Left renal pelvis (tissue), 4 donors: ENCODE measurements around the gene CLDN18. TPM values are rescaled to one million over a fixed set of nuclear protein-coding genes. Genes with fewer than 3 reads are reported as not detected.

Source experiments
- DNase-seq, 4 donors: peaks; one replicate each; pipeline ENCODE4 v3.0.0-alpha.2; 2013; ENCODE audit warnings: low read depth in 4 of 4, low spot score in 3 of 4
- polyA plus RNA-seq, 4 donors: library from polyadenylated mRNA; unstranded; fragments of 120-200 nt; gene quantifications; one replicate each; pipeline ENCODE4 v1.2.1, GENCODE V29; 2013; ENCODE audit not compliant: insufficient read length in 4 of 4

Gene CLDN18
- polyA plus RNA-seq, 4 donors, result 0.67 to 2.2 (median 1.9) TPM

DNA sequence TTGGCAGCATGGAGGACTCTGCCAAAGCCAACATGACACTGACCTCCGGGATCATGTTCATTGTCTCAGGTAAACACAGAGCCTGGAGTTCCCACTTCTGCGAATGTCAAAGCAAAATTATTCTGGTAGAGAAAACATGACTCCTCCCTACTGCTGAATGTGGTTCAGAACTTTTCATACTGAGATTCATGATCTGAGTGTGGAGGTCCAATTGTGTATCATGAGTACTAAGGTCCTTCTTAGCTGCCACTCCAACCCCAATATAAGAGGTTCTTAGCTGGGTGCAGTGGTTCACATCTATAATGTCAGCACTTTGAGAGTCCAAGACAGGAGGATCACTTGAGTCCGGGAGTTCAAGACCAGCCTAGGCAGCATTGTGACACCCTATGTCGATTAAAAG, 13.8 kb downstream of the CLDN18 start:
- no peak for DNase-seq

DNA sequence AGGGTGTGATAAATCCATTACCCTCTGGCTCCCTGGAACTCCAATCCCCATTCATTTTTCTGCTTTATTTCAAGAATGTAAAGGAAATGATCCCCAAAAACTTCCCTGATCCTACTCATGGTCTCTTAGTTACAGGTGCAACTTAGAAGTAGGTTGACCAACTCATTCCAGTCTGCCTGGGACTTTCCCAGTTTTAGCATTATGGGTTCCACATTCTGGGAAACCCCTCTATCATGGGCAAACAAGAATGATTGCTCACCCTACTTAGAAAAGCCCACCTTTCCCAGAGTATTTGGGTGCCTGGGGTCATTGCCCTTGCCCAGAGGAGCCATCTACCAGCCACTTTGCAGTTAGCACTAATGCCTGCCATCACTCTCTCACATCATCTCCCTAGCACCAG, 15.6 kb downstream of the CLDN18 start:
- no peak for DNase-seq

DNA sequence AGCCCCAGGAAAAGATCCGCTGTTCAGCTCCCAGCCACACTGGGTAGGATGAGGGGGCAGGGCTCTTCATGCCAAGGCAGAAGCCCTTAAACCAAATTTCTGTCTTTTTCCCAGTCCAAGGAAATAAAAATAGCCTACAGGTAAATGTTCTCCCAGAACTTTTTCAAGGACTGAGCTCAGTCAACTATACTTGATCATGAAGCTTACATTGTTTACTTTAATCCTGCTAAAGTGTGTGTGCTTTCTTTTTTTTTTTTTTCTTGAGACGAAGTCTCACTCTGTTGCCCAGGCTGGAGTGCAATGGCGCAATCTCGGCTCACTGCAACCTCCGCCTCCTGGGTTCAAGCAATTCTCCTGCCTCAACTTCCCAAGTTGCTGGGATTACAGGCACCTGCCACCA, 17.9 kb downstream of the CLDN18 start:
- DNase-seq, result no peak

DNA sequence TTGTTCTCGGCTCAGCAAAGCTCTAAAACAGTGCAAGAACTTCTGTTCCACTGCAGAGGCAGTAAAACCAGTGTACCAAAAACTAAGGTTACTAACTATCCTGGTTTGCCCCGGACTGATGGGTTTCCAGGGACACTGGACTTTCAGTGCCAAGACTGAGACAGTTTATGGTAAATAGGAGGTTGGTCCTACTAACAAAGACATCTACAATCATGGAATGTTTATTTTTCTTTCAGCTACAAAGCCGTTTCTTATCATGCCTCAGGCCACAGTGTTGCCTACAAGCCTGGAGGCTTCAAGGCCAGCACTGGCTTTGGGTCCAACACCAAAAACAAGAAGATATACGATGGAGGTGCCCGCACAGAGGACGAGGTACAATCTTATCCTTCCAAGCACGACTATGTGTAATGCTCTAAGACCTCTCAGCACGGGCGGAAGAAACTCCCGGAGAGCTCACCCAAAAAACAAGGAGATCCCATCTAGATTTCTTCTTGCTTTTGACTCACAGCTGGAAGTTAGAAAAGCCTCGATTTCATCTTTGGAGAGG, 20.8 kb downstream of the CLDN18 start:
- no peak for DNase-seq

DNA sequence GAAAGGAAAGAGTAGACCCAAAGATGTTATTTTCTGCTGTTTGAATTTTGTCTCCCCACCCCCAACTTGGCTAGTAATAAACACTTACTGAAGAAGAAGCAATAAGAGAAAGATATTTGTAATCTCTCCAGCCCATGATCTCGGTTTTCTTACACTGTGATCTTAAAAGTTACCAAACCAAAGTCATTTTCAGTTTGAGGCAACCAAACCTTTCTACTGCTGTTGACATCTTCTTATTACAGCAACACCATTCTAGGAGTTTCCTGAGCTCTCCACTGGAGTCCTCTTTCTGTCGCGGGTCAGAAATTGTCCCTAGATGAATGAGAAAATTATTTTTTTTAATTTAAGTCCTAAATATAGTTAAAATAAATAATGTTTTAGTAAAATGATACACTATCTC, 21.6 kb downstream of the CLDN18 start:
- no peak for DNase-seq

DNA sequence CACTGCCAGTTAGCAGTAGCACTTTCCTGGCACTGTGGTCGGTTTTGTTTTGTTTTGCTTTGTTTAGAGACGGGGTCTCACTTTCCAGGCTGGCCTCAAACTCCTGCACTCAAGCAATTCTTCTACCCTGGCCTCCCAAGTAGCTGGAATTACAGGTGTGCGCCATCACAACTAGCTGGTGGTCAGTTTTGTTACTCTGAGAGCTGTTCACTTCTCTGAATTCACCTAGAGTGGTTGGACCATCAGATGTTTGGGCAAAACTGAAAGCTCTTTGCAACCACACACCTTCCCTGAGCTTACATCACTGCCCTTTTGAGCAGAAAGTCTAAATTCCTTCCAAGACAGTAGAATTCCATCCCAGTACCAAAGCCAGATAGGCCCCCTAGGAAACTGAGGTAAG, 22.6 kb downstream of the CLDN18 start:
- DNase-seq, result no peak

DNA sequence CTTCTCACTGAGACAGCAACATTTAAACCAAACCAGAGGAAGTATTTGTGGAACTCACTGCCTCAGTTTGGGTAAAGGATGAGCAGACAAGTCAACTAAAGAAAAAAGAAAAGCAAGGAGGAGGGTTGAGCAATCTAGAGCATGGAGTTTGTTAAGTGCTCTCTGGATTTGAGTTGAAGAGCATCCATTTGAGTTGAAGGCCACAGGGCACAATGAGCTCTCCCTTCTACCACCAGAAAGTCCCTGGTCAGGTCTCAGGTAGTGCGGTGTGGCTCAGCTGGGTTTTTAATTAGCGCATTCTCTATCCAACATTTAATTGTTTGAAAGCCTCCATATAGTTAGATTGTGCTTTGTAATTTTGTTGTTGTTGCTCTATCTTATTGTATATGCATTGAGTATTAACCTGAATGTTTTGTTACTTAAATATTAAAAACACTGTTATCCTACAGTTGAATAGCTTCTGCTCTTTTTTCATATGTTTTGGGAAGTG, 23.3 kb downstream of the CLDN18 start:
- DNase-seq, result no peak

DNA sequence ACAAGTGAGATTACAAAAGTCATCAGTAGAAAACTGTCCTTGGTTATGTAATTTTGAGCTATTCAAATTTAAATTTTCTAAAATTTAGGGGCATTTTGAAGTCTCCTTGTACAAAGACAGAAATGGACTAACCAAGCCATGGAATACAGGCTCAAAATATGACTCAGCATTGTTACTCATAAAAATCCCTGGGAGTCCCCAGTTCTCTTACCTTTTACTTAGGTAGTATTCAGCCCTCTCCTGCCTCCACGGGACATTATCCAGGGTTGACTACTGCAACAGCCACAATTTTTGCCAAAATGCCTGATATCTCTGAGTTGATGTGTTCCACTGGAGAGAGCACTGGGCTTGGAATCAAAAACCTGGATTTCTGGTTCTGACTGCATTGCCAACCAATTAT, 25.0 kb downstream of the CLDN18 start:
- no peak for DNase-seq

DNA sequence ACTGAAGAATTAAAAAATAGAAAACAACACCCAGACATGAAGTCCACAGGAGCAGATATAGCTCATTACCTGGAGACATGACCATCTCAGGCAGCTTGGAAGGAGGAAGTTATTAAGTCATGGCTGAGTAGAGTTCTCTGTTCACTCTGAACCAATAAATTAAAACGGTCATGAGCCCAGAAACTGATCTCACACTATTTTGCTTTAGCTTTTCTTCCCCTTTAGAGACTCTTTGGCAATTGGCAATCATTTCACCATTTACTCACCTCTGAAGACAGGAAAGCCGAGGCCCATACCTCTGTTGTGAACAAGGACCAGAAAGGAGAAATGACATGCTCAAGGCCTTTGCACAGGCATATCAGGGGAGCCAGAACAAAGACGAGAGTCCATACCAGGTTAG, 26.6 kb downstream of the CLDN18 start:
- DNase-seq, result peak in 1 of 4 donors; percentile 7

DNA sequence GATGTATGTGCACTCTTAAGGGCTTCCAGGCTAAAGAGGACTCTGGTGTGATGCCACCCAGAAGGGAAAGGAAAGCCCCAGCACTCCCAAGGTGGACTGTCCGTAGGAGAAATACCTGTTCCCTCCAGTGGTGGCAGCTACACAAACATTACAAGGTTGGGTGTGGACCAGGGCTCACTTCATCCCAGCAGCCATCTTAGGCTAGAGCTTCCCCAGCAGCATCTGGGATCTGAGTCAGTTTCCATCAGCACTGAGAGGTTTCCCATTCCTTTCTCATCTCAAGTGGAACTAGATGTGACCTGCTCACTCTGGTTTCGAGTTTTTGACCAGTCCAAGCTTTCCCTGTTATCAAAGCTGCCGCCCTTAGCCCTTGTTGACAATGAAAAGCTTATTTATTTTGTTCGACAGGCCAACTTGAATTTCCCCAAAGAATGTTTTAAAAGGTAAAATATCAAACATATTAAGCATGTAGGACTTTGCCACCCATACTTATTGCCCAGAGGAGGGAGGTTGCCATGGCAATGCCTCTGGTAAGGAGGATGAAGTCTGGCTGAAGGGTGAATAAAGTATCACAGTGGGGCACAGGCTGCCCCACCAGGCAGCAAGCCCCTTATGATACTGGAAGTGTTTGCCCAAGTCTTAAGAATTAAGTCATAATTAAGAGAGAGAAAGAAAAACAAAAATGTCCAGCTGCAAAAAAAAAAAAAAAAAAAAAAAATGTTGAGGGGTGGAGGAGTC, 28.9 kb downstream of the CLDN18 start:
- DNase-seq, result no peak

DNA sequence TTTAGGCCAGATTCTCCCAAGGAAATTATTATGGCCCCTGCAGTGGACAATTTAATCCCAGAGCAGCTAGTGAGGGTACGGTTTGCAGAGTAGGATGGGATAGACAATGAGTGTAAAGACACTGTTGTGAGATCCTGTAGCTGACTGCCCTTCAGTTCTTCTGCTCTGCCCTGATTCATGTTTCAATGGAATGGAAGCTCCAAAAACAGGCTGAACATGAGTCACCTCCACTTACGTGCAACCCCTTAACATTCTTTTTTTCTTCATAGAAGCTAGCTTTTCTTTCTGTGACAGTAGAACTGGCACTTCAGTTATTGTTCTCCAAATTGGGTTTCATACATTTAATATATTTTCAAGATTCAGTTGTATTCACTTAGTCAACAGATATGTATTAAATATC, 32.1 kb downstream of the CLDN18 start:
- no peak for DNase-seq

DNA sequence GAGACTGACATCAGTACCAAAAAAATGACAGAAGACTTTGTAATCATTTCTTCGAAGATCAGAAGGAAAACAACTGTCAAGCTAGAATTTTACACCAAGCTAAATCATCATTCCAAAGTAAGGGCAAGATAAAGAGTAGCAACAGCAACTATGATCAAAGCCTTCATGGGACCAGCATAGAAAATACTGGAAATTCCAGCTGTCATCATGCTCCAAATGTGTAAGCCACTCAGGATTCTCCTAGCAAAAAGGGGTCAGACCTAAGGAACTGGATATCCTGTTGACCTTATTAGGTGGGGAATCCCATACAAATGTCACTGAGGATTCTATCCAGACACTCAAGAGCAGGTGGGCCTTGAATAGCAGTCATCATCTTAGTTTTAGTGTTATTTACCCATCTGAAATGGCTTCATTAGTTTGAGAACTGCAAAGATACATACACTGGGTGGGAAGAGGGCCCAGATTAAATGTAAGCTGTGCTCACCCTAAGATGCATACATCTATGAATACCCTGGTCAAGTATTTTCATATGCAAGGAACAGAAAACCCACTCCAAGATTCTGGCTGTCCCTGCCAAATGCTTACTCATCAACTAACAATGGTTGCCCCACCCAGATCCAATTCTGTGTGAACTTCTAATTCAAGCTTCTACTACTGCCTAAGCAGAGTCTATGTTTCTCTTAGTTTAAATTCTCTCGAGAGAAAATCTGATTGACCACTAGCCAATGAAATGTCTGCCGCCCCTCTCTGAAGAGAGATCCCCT, 33.5 kb downstream of the CLDN18 start:
- no peak for DNase-seq

DNA sequence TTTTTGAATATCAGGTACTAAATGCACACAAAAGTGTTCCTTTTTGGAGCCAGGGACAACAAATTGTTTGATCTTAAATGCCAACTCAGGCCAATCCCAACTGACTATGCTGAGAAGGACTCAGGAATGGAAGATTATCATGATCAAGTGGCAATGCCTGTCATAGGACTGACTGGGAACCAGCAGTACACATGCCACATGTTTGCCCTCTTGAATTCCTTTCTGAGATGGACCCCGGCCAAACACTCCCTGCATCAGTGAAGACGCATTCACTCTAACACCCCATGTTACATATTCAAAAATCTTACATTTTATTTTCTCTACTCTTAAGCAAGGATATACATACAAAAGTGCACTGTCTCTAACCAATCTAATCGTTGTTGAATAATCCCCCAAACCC, 36.1 kb downstream of the CLDN18 start:
- no peak for DNase-seq

DNA sequence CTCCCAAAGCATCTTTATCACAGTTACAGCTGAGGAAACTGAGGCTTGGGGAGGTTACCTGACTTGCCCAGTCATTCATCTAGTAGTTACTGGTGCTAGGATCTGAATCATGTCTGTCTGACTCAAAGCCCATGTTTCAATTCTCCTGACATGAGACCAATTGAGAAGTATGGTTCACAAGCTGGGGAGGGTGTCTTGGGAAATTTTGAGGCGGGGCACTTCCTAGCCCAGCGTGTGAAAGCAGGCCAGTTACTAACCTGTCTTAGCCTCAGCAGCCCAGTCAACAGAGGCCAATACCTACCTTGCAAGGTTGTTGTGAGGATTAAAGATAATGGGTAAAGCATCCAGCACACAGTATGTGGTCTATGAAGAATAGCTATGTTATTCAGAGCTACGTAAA, 37.0 kb downstream of the CLDN18 start:
- DNase-seq, result no peak

DNA sequence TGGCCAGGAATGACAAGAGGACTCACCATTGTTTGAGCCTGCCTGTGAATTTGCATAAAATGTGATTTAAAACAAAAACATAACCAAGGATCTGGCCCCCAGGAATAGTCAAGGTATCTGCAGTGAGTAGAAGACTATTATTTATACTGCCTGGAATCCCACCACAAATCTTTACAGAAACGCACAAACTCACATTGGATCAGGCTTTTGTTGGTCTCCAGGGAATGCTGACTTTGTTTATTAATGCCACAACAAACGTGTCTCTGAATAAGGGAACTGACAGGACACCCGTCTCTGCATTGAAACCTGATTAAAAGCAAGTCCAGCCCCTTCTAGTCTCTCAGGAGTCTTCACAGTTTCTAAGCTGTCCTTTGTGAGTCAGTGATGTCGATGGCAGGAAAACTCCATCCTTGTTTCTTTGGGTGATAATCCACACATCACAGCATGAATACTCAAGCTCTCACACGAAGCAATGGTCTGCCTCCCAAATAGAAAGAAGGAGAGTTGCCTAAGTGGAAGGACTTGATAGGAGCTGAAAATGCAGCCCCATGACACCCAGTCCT, 37.7 kb downstream of the CLDN18 start:
- no peak for DNase-seq

DNA sequence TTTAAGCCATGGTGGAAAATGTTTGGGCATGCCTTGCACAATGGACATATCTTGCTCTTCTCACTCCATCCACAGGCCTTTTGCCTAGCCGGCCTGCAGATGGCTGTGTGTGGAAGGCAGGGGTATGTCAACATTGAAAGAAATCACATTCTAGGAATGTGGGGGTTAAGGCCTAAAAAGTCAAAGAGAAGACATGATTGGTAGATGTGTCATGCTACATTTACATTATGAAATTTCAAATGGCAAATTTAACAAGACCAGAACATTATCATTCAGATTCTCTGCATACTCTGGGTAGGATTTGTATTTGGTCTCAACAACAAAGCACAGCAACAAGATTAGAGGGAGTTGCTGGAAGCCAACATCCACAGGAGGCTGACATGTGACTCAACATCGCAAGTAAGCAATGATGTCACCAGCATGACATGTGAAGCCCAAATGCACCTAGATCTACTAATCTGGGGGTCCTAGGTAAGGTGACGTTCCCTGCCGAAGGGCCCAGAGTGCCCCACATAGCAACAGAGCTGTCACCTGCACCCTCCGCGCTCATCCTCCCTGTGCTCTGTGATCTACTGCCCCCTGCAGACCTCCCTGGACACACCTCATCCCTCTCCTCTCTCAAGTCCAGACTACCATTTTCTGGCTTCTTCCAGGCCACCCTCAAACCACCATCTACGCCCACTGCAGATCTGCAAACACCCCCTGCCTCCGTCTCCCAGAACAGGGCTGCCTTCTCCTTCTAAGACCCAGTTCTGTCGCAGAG, 39.4 kb downstream of the CLDN18 start:
- no peak for DNase-seq

DNA sequence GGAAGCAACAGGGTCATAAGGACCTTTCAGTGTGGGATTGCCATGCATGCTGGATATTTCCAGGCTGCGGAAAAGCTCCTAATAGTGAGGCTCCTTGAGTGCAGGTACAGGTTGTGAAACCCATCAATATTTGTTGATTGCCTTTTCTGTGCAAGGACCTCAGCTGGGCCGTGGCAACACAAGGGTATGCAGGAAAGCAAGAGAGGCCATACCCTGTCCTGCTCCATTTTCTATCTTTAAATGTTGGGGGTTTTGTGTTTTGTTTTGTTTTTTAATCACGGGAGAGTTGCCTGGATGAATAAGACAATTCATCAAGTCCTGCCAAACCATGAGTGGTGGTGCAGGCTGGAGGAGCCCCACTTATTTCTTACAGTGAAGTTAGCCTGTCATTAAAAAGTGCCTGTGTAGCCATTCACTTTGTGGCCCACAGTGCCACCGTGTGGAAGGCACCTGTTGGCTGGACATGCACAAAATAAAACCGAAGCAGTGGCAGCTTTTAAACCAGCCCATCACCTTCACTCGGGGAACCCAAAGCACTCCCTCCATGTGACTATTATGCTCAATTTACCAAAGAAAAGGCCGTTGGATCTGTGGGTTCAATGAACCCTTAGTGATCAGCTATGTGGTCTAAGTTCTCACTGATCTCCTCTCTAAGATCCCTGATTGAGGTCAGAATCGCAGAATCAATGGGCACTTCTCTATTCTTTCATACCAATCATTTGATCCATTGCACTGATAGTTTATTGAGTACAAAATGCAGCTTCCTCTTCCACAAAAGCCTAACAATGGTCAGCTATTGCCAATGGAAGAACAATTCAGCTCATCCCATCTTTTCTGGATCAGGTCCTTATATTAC, 42.2 kb downstream of the CLDN18 start:
- peak in 2 of 4 donors; percentile 10 to 12 for DNase-seq

DNA sequence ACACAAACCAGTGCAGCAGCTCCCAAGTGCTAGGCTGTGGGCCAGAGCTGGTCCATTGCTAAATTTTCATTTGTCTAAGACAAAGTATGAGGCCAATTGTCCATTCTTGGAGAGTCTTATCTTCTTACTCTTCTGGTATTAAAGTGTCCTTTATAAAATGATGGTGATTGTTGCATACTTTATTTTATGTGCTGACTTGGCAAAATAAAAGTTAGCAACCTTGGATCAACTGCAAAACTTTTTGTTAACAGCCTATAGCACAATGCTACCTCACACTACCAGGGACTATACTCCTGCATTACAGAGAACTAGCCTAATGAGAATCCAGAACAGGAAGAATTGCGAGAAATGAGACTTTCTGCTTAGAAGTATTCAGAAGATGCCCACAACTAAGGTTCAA, 44.1 kb downstream of the CLDN18 start:
- no peak for DNase-seq

DNA sequence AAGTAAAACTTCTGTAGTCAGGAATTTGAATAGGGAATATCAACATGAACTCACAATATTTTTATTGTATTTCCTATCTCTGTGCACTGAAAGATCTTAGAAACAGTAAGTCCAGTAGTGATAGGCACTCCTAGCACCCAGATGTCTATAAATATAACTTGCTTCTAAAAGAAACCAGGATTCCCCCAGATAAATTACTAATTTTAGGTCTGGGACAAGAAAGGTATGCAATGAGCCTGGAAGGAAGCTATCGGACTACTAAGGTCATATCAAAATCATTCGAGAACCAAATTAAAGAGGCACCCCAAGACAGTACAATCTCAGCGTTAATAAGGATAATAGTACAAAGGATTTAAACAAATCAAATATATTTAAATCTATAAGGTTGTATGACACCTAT, 47.4 kb downstream of the CLDN18 start:
- no peak for DNase-seq

DNA sequence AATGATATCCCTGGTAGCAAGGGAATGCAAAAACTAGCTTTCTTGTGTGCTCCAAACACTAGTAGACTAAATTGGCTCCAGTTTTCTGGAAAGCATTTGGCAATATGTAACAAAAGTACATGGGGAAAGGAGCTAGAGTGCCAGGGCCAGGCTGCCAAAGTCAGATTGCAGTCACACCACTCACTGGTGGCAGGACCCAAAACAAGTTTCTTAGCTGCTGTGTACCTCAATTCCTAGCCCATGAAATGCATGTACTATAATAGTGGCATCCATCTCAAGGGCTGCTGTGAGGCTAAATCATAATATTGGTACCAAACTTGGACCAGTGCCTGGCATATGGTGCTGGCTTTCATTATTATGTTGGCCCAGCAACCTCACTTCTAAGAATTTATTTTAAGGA, 49.3 kb downstream of the CLDN18 start:
- DNase-seq, result no peak
